Naive thymus-derived CD8-positive, alpha-beta T cell (primary cell): Measurements from ENCODE around the gene SH3PXD2B. TPM values are rescaled to one million over a fixed set of nuclear protein-coding genes. Genes with fewer than 3 reads are reported as not detected.

Source experiments
- ATAC-seq, 2 donors: fragments of 150-1000 bp; cut with Tn5 transposase in 1 of 2; sonication (Bioruptor Pico), chemical (Tn5 transposase) in 1 of 2; 1 replicate in 1 of 2; 2 replicates in 1 of 2; pipeline ENCODE4 v1.10.0; 2021; ENCODE audit warnings: mild to moderate bottlenecking in 2 of 2, moderate library complexity in 2 of 2
- POLR2A ChIA-PET: fragments of 350-600 bp; sonication (Branson Sonifier 250); formaldehyde crosslinking; loops from one replicate; lab custom pipeline; 2021; ENCODE audit warnings: antibody characterized with exemption; lab: Charles Lee
- DNase-seq, 10 donors: peaks; one replicate each; pipeline versions ENCODE4 v3.0.0 to v3.0.0-alpha.2; 2020 to 2022
- H3K27ac Mint-ChIP-seq, 10 donors: one replicate each; pipeline ENCODE4 v1.8.0; 2020 to 2022; ENCODE audit warnings: mild to moderate bottlenecking in 10 of 10, mixed read lengths in 10 of 10, moderate library complexity in 4 of 10, inconsistent platforms in 1 of 10
- H3K27me3 Mint-ChIP-seq, 5 donors: one replicate each; pipeline ENCODE4 v1.8.0; 2021 to 2022; ENCODE audit warnings: mixed read lengths in 5 of 5
- H3K36me3 Mint-ChIP-seq, 3 donors: one replicate each; pipeline ENCODE4 v1.8.0; 2020 to 2022; ENCODE audit warnings: mixed read lengths in 3 of 3, mild to moderate bottlenecking in 2 of 3, inconsistent platforms in 1 of 3
- H3K4me1 Mint-ChIP-seq, 4 donors: one replicate each; pipeline ENCODE4 v1.8.0; 2021 to 2022; ENCODE audit warnings: mixed read lengths in 4 of 4
- H3K4me3 Mint-ChIP-seq, 10 donors: one replicate each; pipeline ENCODE4 v1.8.0; 2020 to 2022; ENCODE audit warnings: mild to moderate bottlenecking in 10 of 10, mixed read lengths in 10 of 10, moderate library complexity in 6 of 10, inconsistent platforms in 1 of 10
- H3K9me3 Mint-ChIP-seq, 9 donors: one replicate each; pipeline ENCODE4 v1.8.0; 2020 to 2022; ENCODE audit warnings: mixed read lengths in 9 of 9, mild to moderate bottlenecking in 3 of 9, inconsistent platforms in 1 of 9, moderate library complexity in 1 of 9
- polyA plus RNA-seq, 3 donors: library from polyadenylated mRNA; unstranded; fragments of 300-500 nt; fragmentation: Illumina TruSeq; gene quantifications; one replicate each; pipeline ENCODE4 v1.2.3, GENCODE V29; 2021
- total RNA-seq, 8 experiments: library from RNA in 2 of 8; stranded (reverse) in 2 of 8; gene quantifications; one replicate each; pipeline ENCODE4 v1.2.3 and lab custom pipeline; 2021 to 2026

The SH3PXD2B gene
- total and polyA plus RNA-seq, 5 experiments from 2014 or later: 0.09 to 0.55 (median 0.28) TPM; not detected in 1

DNA sequence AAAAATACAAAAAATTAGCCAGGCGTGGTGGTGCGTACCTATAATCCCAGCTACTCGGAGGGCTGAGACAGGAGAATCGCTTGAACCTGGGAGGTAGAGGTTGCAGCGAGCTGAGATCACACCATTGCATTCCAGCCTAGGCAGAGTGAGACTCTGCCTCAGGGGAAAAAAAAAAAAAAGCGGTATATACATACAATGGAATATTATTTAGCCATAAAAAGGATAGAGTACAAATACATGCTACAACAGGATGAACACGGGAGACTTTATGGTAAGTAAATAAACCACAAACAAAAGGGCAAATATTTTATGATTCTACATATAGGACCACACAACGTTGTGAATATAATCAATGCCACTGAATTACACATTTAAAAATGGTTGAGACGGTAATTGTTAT is 176.0 kb downstream of the SH3PXD2B start:
- H3K4me1 Mint-ChIP-seq: peaks cover 20 to 47% (median 35%) of the 10 kb centered on the region in 4 donors
- H3K9me3 Mint-ChIP-seq: no peaks in the 10 kb centered on the region
- no peak for DNase-seq
- POLR2A ChIA-PET: interaction anchor here (0.7 kb wide), 1 partner anchor 11 kb away, joined by 4 read pairs; no protein-coding TSS in a partner anchor
- peak overlapping the region in 1 of 10 donors; percentile 12 for H3K4me3 Mint-ChIP-seq
- no peak for ATAC-seq
- H3K27me3 Mint-ChIP-seq: no peaks in the 10 kb centered on the region
- H3K36me3 Mint-ChIP-seq: peaks cover 0 to 6% (median 3%) of the 10 kb centered on the region in 3 donors
- no peak overlapping the region for H3K27ac Mint-ChIP-seq

DNA sequence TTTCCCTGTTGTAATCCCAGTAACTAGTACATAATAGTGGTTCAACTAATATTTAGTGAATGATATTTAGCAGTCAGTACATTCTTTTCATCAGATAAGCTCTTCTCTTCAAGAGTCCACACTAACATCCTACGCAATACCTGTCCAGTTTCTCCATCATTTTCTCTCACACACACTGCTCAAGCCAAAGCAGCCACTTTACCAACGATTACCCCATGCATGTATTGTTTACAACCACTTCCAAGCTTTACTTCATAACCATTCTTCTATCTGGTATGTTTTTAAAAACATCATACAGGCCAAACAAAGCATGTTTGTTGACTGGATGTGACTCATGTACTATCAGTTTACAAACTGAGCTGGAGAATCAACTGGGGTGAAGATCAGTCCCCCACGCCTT is 178.1 kb downstream of the SH3PXD2B start:
- ATAC-seq: no peak
- no peak for DNase-seq
- no peaks in the 10 kb centered on the region for H3K9me3 Mint-ChIP-seq
- H3K4me1 Mint-ChIP-seq: peaks cover 19 to 32% (median 20%) of the 10 kb centered on the region in 4 donors
- H3K36me3 Mint-ChIP-seq: peaks cover 0 to 6% (median 3%) of the 10 kb centered on the region in 3 donors
- H3K27me3 Mint-ChIP-seq: no peaks in the 10 kb centered on the region
- no peak overlapping the region for H3K27ac Mint-ChIP-seq
- H3K4me3 Mint-ChIP-seq: no peak overlapping the region
- POLR2A ChIA-PET: no interaction called here

Other genes starting within 250 kb of the SH3PXD2B start
- 1 to 10 TPM; 6.0 to 6.1 TPM for gene UBTD2, start 170.8 kb downstream of the SH3PXD2B start, total RNA-seq
- gene UBTD2, start 170.8 kb downstream of the SH3PXD2B start, polyA plus RNA-seq: 1 to 10 TPM; 1.2 to 4.3 (median 2.7) TPM
- under 1 TPM; 0.38 to 0.49 TPM for gene NEURL1B, start 186.7 kb upstream of the SH3PXD2B start, total RNA-seq
- gene NEURL1B, start 186.7 kb upstream of the SH3PXD2B start, polyA plus RNA-seq: under 1 TPM in 1 of 3 donors, not detected in 2; 0.06 TPM